Nephron (organoid): ENCODE data around the gene TMPRSS4.

Experiments used
- H3K27ac Mint-ChIP-seq, 3 experiments: 2 replicates each; pipeline ENCODE4 v1.8.0; 2020; ENCODE audit warnings: mixed read lengths in 3 of 3, mild to moderate bottlenecking in 2 of 3, moderate library complexity in 1 of 3
- H3K27me3 Mint-ChIP-seq: 2 replicates; pipeline ENCODE4 v1.8.0; 2021; ENCODE audit warnings: low read depth, mild to moderate bottlenecking, moderate library complexity, mixed read lengths
- H3K36me3 Mint-ChIP-seq: 2 replicates; pipeline ENCODE4 v1.8.0; 2020; ENCODE audit warnings: low read depth, mixed read lengths
- H3K4me1 Mint-ChIP-seq: 2 replicates; pipeline ENCODE4 v1.8.0; 2020; ENCODE audit warnings: mixed read lengths
- H3K4me3 Mint-ChIP-seq, 3 experiments: 2 replicates each; pipeline ENCODE4 v1.8.0; 2020; ENCODE audit warnings: mild to moderate bottlenecking in 3 of 3, mixed read lengths in 3 of 3, moderate library complexity in 2 of 3
- H3K9me3 Mint-ChIP-seq: 2 replicates; pipeline ENCODE4 v1.8.0; 2020; ENCODE audit warnings: mixed read lengths
- TF ChIP-seq, protein P1 (sequence below), 3 experiments: fragments of 200-600 bp; sonication (generic); IDR thresholded peaks; one replicate each; pipeline ENCODE4 v1.5.0; 2021; ENCODE audit warnings: antibody characterized with exemption in 3 of 3; ENCODE audit not compliant: unreplicated experiment in 3 of 3

Gene TMPRSS4

DNA sequence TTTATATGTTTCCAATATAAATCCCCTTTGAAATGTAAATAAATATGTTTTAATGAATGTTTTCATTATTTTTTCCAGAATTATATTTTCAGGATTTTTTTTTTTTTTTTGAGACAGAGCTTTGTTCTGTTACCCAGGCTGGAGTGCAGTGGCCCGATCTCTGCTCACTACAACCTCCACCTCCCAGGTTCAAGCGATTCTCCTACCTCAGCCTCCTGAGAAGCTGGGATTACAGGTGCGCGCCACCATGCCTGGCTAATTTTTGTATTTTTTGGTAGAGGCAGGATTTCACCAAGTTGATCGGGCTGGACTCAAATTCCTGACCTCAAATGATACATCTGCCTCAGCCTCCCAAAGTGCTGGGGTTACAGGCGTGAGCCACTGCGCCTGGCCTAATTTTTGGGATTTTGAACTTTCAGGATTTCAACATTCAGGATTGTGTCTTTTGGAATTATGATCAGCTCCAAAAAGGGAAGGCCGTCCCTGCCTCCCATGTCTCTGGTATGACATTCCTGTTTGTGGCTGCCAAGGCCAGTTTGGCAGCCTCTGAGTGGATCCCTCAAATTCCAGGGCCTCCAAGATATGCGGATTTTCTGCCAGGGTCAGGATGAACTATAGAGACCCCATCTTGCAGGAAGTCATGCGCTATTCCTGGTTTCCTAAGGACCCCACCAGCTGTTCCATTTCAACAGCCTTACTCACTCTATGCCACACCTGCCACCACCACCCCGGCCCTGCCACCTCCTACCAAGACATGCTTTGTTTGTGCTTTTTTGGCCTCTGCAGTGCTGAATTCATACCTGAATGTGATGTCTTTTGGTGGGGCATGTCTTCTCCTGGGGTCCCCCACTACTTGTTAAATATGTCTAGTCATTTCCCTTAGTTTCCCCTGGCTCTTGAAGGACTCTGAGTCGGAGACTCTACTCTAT, 21.9 kb upstream of the TMPRSS4 start:
- Mint-ChIP-seq H3K4me3 (no peak overlapping the region), H3K27ac (peak overlapping the region in 2 of 3 experiments; percentile 27 to 38), H3K36me3 (no peaks in the 10 kb centered on the region), H3K9me3 (no peaks in the 10 kb centered on the region), H3K4me1 (peaks cover 55% of the 10 kb centered on the region), H3K27me3 (peaks cover 22% of the 10 kb centered on the region)
- TF ChIP-seq, protein P1, sequence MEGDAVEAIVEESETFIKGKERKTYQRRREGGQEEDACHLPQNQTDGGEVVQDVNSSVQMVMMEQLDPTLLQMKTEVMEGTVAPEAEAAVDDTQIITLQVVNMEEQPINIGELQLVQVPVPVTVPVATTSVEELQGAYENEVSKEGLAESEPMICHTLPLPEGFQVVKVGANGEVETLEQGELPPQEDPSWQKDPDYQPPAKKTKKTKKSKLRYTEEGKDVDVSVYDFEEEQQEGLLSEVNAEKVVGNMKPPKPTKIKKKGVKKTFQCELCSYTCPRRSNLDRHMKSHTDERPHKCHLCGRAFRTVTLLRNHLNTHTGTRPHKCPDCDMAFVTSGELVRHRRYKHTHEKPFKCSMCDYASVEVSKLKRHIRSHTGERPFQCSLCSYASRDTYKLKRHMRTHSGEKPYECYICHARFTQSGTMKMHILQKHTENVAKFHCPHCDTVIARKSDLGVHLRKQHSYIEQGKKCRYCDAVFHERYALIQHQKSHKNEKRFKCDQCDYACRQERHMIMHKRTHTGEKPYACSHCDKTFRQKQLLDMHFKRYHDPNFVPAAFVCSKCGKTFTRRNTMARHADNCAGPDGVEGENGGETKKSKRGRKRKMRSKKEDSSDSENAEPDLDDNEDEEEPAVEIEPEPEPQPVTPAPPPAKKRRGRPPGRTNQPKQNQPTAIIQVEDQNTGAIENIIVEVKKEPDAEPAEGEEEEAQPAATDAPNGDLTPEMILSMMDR (IDR thresholded peaks at IDR 0.05; ENCODE audit: unreplicated experiment in 3 of 3) = no peak

GRCh38 chr11:118055966-118056365, 20.9 kb upstream of the TMPRSS4 start:
- H3K27me3 Mint-ChIP-seq = peaks cover 26% of the 10 kb centered on the region
- no peak overlapping the region for H3K4me3 Mint-ChIP-seq
- peaks cover 53% of the 10 kb centered on the region for H3K4me1 Mint-ChIP-seq
- H3K9me3 Mint-ChIP-seq = no peaks in the 10 kb centered on the region
- TF ChIP-seq, protein P1 (IDR thresholded peaks at IDR 0.05; ENCODE audit: unreplicated experiment in 3 of 3) = no peak
- no peaks in the 10 kb centered on the region for H3K36me3 Mint-ChIP-seq
- no peak overlapping the region for H3K27ac Mint-ChIP-seq

DNA sequence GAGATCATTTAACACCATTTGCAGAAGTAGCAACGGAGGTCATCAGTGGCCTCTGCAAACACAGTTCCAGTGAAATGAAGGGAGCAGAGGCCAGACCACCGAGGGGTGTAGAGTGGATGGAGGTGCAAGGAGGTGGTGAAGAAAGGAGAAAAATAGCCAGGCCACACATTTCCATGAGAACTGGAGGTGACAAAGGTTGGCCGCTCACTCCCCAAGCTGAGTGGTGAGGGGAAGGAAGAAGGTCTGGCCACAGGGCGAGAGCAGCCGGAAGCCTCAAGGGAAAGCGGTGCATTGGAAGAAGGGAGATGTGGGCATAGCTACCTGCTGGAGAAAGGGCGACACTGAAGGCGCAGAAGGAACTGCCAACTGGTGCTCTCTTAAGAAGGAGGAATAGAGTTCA, 20.1 kb upstream of the TMPRSS4 start:
- TF ChIP-seq, protein P1 (IDR thresholded peaks at IDR 0.05; ENCODE audit: unreplicated experiment in 3 of 3) = no peak
- Mint-ChIP-seq H3K4me1 (peaks cover 44% of the 10 kb centered on the region), H3K27ac (peak overlapping the region in 1 of 3 experiments; percentile 8)

DNA sequence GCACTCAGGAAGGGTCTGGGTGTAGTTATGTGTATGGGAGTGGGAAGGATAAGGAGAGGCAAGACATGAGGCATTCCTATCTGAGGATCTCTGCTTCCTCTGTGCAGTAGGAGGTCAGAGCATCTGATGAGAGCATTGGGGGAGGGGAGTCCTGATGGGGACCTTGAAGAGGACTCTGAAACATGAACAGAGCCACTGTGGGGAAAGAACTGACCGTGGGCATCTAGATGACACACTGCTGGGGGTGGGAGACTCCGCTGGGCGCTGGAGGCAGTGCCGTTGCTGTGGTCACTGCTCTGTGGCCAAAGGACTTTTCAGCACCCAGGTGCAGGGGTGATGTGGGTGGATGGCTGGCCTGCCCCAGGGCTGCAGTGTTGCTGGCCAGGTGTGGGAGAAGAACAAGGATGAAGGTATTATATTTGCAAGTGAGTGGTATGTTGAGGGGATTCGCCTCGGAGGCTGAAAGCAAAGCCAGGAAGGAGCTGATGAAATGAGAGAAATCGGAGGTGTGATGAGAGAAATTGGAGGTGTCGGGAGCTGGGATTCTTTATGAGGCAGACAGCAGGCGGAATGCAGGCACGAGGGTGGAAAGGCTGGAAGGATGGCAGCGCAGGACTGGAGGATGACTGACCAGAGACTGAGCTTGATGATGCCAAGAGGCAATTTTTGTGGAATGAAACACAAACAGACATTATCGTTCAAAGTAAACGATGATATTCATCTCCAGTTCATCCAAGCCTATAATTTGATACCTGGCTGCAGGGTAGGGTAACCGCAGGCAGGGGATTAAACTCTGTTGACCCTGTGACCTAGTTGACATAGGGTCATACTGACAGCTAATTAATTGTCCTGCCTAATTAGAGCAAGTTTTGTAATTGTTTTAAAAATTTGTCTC, 19.4 kb upstream of the TMPRSS4 start:
- Mint-ChIP-seq H3K9me3 (no peaks in the 10 kb centered on the region), H3K4me1 (peaks cover 37% of the 10 kb centered on the region), H3K36me3 (no peaks in the 10 kb centered on the region), H3K27me3 (peaks cover 30% of the 10 kb centered on the region), H3K4me3 (no peak overlapping the region), H3K27ac (peak overlapping the region in 1 of 3 experiments; percentile 8)
- TF ChIP-seq, protein P1 (IDR thresholded peaks at IDR 0.05; ENCODE audit: unreplicated experiment in 3 of 3) = no peak

More for the DNA sequence above, 20.1 kb upstream of the TMPRSS4 start:
- H3K27me3 Mint-ChIP-seq = peaks cover 29% of the 10 kb centered on the region
- H3K4me3 Mint-ChIP-seq = no peak overlapping the region
- H3K36me3 Mint-ChIP-seq = no peaks in the 10 kb centered on the region
- H3K9me3 Mint-ChIP-seq = no peaks in the 10 kb centered on the region

GRCh38 chr11:118058311-118059245, 18.3 kb upstream of the TMPRSS4 start:
- Mint-ChIP-seq H3K9me3 (no peaks in the 10 kb centered on the region), H3K27me3 (peaks cover 30% of the 10 kb centered on the region), H3K4me1 (peaks cover 28% of the 10 kb centered on the region), H3K36me3 (no peaks in the 10 kb centered on the region), H3K27ac (no peak overlapping the region), H3K4me3 (no peak overlapping the region)
- TF ChIP-seq, protein P1 (IDR thresholded peaks at IDR 0.05; ENCODE audit: unreplicated experiment in 3 of 3) = no peak
